Stimulated activated naive CD4-positive, alpha-beta T cell treated with Interleukin-2 at 50 U/mL for 16 hours (primary cell): Measurements from ENCODE around the gene SH3BP1.
A peak's percentile ranks its signal among the peaks of the same experiment; 100 is the strongest.

Experiments
- DNase-seq: peaks from one replicate; lab custom pipeline; 2025; lab: John Stamatoyannopoulos, UW

Gene SH3BP1

DNA sequence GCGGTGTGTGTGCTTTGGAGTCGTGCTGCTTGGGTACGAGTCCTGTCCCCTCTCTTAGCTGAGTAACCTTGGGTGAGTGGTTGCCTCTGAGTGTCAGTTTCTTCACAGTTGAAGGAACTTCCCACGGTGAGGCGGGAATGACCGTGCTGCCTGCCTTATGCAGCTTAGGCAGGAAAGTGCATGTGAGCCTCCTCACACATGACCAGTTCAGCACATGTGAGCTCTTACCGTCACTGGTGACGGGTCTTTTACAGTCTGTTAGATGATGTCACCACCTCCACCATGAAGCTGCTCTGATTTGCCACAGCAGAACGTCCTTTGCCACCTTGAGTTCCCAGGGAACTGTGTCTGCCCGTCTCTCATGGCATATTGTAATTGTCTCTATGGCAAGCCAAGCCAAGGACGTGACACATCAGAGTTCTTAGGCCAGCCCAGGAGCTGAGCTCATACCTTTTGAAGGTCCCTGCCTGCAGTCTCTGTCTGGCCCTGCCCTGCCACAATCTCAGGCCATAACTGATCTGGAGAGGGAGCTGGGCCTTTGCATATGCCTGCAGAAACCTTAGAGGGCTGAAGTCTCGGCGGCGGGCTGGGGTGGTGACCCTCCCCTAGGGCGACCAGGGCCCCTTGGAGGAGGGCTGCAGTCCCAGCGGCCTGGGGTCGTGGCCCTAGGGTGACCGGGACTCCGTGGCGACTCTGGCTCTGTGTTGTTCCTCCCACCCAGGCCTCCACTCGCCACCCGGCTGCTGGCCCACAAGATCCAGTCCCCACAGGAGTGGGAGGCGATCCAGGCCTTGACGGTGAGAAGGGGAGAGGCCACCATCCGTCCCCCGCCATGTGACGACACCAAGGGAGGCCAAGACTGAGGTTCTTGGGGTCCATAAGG, 23.0 kb upstream of the SH3BP1 start:
- no peak for DNase-seq

DNA sequence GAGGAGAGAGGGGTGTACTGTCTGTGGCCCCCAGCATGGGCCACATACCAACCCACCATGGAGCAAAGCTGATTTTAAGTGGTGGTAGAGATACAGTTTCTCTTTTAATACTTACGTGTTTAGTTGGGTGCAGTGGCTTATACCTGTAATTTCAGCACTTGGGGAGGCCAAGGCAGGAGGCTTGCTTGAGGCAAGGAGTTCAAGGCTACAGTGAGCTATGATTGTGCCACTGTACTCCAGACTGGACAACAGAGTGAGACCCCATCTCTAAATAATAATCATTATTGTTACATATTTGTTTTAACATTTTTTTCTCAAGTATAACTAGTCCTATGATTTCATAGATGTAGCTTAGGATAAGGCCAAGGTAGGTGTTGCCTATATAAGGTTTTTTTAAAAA, 22.0 kb upstream of the SH3BP1 start:
- DNase-seq: no peak

GRCh38 chr22:37618072-37618656, 21.3 kb upstream of the SH3BP1 start:
- DNase-seq: no peak

DNA sequence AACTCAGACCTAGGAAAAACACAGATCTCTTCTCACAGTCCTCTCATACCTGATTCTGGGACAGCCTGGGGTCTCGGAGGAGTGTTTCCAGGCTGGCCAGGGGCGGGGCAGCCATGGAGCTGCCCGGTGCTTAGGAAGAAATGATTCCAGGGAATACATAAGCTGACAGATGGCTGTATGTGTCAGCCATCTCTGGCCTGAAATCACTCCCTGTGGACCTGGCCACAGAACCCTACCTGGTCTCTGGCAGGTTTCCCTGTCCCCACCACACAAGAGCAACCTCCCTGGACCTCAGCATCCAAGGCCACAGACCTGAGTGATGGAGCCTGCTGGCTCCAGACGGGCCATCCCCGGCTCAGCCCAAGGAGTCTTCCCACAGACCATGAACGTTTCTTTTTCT, 20.8 kb upstream of the SH3BP1 start:
- DNase-seq: no peak

- no peak for DNase-seq
Measured at GRCh38 chr22:37619991-37620390, 19.5 kb upstream of the SH3BP1 start.

DNA sequence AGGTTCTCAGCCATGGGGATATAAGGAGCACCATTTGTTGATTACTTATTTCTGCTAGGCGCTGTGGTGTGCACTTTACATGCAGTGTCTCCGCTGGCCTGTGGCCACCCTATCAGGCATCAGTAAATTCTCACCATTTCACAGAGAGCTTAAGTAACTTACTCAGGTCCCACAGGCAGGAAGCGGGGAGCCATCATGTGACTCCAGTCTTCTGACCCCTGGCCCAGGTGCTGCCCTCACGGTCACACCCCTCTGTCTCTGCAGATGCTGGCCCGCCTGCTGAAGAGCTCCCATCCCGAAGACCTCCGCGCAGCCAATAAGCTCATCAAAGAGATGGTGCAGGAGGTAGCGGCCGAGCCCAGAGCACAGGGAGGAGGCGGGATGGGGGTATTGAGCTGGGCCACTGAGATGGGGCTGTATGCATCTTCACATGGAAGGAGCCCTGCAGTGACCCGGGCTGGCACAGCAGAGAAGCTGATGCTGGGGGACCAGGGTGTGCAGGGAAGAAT, 18.1 kb upstream of the SH3BP1 start:
- no peak for DNase-seq

DNA sequence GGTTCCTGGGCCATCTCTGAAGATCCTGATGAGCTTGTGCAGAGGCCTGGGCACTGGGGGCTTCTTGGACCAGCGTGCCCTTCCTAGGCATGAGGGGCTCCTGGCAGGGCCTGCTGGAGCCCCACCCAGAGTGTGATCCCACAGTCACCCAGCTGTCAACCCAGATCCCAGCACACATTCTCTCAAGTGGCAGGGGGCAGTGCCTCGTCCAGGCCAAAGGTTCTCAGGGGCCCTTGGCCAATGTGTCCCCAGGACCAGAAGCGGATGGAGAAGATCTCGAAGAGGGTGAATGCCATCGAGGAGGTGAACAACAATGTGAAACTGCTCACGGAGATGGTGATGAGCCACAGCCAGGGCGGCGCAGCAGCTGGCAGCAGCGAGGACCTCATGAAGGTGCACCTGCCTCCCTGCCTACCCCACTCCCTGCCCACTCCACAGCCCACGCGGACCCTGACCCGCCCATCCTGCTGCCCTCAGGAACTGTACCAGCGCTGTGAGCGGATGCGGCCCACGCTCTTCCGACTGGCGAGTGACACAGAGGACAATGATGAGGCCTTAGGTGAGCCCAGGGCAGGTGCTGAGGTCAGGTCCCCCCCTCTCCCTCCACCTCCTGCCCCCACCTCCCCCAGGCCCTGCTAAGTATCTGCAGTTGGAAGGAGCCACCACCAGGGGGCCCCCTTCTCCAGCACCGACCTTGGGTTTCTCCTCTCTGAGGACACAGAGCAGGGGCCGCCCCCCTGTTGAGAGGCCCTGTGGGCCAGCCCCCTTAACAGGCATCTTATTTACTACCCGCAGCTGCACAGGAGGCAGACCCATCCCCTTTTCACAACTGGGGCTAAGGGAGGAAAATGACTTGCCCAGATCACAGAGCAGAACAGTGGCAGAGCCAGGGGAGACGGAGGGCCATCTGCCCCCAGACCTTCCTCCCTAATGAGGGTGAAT, 16.1 kb upstream of the SH3BP1 start:
- peak; percentile 69 for DNase-seq

DNA sequence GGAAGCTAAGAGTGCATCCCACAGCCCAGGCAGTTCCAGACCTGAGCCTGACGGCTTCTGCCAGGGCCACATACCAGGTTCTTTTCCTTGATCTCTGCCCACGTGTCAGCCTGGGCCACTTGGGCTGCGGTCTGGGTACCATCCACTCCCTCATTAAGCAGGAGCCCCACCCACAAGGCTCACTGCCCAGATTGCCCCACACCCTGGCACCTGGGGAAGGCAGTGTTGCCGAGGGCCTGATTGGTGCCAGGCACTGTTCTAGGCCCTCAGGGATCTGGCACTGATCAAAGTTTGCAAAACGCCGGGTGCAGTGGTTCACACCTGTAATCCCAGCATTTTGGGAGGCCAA, 15.5 kb upstream of the SH3BP1 start:
- DNase-seq: no peak

DNA sequence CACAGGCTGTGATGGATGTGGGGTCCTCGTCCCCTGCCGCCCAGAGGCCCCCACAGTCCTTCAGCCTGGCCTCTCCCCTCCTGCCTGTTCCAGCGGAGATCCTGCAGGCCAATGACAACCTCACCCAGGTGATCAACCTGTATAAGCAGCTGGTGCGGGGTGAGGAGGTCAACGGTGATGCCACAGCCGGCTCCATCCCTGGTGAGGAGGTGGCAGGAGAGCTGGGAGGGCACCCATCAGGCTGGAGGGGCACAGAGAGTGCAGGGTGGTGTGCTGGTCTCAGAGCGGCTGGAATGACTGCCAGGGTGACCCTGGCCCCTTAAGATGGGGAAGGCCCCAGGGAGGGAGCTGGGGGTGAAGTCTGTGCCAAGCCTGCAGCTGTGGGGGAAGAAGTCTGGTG, 14.6 kb upstream of the SH3BP1 start:
- no peak for DNase-seq

DNA sequence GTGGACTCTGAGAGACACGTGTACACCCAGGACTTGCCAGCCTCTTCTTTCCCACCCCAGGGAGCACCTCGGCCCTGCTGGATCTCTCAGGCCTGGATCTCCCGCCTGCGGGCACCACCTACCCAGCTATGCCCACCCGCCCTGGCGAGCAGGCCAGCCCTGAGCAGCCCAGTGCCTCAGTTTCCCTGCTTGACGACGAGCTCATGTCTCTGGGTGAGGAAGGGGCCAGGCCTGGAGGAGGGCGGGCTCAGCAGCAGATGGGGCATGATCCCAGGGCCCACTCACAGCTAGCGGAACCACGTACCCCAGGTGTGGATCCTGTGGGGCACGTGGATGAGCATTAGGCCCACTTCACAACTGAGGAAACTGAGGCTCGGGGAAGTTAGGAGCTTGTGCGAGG, 13.7 kb upstream of the SH3BP1 start:
- DNase-seq: no peak

GRCh38 chr22:37626144-37626543, 13.3 kb upstream of the SH3BP1 start:
- no peak for DNase-seq

DNA sequence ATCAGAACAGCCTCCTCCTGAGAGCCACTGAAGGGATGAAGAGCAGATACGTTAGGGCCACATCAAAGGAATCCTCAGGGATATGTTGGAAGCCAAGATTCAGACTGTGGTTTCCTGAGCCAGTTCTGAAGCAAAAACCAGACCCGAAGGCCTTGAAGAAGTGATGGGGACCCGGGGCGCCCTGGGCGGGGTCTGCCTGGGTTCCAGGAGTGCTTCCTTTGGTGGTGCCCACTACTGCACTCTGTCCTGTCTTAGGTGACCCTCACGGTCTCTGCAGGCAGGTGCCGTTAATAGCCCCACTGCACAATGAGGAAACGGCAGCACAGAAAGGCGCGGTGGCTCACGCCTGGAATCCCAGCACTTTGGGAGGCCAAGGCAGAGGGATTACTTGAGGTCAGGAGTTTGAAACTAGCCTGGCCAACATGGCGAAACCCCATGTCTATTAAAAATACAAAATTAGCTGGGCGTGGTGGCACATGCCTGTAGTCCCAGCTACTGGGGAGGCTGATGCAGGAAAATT, 12.9 kb upstream of the SH3BP1 start:
- DNase-seq: no peak

DNA sequence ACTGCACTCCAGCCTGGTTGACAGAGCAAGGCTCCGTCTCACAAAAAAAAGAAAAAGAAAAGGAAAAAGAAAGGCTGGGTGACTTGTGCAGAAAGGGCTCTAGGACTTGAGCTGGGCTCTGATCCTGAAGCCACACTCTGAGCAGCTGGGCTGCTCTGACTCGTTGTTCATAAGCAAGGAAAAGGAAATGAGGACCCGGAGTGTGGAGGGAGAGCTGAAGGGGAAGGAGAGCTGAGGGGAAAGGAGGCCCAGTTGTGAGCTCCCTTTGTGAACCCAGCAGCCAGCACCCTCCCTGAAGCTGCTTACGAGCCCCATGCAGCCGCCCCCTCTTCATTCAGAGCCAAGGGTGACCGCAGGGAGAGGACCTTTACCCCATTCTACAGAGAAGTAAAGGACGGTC, 12.3 kb upstream of the SH3BP1 start:
- no peak for DNase-seq

GRCh38 chr22:37627545-37627944, 11.9 kb upstream of the SH3BP1 start:
- DNase-seq: peak; percentile 48

GRCh38 chr22:37628830-37629229, 10.6 kb upstream of the SH3BP1 start:
- DNase-seq: no peak

DNA sequence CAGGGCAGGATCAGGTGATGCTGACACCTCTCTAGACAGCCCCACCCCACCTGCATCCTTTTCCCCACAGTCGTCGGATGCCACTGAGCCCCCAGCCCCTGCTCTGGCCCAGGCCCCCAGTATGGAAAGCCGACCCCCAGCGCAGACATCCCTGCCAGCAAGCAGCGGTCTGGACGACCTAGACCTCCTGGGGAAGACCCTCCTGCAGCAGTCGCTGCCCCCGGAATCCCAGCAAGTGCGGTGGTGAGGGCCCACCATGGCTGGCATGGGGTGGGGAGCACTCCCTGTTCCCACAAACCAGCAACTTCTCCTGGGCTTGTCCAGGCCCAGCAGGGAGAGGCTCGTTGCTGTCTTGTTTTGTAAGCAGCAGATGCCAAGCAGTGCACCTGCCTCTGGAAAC, 9.5 kb upstream of the SH3BP1 start:
- no peak for DNase-seq

GRCh38 chr22:37630839-37631435, 8.5 kb upstream of the SH3BP1 start:
- DNase-seq: no peak

DNA sequence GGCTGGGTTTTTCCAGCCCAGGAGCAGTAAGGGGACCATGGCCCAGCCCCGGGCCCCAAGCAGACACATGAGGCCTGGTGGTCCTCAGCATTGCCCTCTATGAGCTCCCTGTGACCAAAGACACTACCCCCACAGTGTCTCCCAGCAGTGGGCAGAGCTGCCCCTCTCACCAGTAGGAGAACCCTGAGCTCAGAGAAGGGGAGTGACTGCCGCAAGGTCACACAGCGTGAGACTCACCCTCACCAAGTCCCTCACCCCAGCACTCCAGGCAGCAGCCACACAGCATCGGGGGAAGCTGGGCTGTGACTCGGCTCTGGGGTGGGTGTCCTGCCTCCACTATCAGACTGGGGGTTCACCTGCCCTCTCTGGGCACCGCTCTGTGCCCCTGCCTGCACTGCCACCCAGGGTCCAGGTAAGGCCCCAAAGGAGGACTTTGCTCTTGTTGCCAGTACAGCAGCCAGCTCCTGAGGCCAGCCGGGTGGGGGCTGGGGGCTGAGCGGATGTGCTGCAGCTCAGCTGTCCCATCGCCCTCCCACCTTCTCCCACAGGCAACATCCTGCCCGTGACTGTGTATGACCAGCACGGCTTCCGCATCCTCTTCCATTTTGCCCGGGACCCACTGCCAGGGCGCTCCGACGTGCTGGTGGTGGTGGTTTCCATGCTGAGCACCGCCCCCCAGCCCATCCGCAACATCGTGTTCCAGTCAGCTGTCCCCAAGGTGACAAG, 7.9 kb upstream of the SH3BP1 start:
- no peak for DNase-seq

DNA sequence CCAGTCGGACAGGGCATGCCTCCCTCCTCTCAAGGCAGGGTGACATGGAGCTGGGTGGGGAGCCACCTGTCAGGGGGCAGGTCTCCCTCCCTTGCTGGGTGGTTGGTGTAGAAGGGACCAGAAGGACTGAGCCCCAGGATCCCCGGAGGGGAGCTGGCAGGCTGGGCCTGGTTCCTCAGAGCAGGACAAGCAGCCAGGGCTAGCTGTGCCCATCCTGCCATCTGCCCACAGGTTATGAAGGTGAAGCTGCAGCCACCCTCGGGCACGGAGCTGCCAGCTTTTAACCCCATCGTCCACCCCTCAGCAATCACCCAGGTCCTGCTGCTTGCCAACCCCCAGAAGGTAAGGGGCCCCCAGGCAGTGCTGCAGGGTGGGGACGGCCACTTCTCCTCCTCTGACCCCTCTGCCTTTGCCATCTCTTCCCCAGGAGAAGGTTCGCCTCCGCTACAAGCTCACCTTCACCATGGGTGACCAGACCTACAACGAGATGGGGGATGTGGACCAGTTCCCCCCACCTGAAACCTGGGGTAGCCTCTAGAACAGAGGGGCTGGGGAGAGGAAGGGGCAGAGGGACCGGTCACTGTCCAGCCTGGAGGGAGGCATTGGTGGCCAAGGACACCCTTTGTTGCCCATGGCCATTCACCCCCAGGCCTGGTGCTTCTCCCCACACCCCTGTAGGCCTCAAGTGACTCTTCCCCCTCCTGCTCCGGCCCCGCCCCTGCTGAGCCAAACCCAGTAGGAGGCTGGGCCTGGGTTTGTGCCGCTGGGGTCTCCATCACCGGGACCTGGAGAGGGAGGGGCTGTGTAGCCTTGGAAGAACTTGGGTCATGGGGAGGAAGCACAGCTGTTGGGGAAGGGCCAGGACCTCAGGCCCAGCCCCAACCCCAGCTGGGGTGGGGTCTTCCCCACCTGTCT, 7.0 kb upstream of the SH3BP1 start:
- DNase-seq: no peak

GRCh38 chr22:37633089-37633624, 6.3 kb upstream of the SH3BP1 start:
- peak; percentile 29 for DNase-seq
